ENCODE measurements around the gene DBI. TPM values are rescaled to one million over a fixed set of nuclear protein-coding genes. Genes with fewer than 3 reads are reported as not detected.
"Not testable (repeated sequence)": the region's sequence is repeated elsewhere in the genome, so short reads cannot be mapped to it uniquely, and the experiment has no call there.

DBI gene
- total RNA-seq, 2 experiments from 2014 or later = 162 to 182 TPM

- H3K27me3 Mint-ChIP-seq, H3K9me3 Mint-ChIP-seq, H3K27ac Mint-ChIP-seq, H3K4me1 Mint-ChIP-seq, H3K4me3 Mint-ChIP-seq, DNase-seq: not testable (repeated sequence)
- peaks cover 35% of the 10 kb centered on the region for H3K36me3 Mint-ChIP-seq
Measured at GRCh38 chr2:119376406-119376805, 9.6 kb downstream of the DBI start.

GRCh38 chr2:119376810-119377209, 10.0 kb downstream of the DBI start:
- Mint-ChIP-seq H3K36me3 (peaks cover 31% of the 10 kb centered on the region), H3K27ac (no peak overlapping the region), H3K4me3 (no peak overlapping the region), H3K27me3 (no peaks in the 10 kb centered on the region), H3K9me3 (peaks cover 9% of the 10 kb centered on the region), H3K4me1 (no peaks in the 10 kb centered on the region)
- DNase-seq = no peak

GRCh38 chr2:119377294-119377992, 10.7 kb downstream of the DBI start:
- Mint-ChIP-seq H3K9me3 (peaks cover 7% of the 10 kb centered on the region), H3K4me1 (no peaks in the 10 kb centered on the region), H3K4me3 (no peak overlapping the region), H3K36me3 (peaks cover 24% of the 10 kb centered on the region), H3K27me3 (no peaks in the 10 kb centered on the region), H3K27ac (no peak overlapping the region)
- DNase-seq = no peak

DNA sequence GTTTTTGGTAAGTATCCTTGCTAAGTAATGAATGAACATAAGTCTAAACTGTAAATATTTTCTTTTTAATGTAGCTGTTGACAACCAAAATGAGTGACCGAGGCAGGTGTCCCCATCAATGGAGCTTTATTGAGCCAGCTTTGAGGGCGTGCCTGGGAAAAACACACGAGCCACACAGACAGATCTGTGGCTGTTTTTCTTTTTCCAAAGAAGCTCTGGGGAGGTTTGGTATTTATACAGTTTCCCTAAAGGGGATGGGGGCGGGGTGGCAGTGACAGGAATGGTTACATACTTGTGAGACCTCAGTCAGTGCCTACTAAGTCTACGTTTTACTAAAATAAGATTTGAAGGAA, 11.2 kb downstream of the DBI start:
- Mint-ChIP-seq H3K27me3 (no peaks in the 10 kb centered on the region), H3K4me1 (no peaks in the 10 kb centered on the region)

GRCh38 chr2:119378566-119378965, 11.8 kb downstream of the DBI start:
- DNase-seq = no peak
- no peaks in the 10 kb centered on the region for H3K27me3 Mint-ChIP-seq
- H3K9me3 Mint-ChIP-seq = peaks cover 5% of the 10 kb centered on the region
- no peak overlapping the region for H3K27ac Mint-ChIP-seq
- no peaks in the 10 kb centered on the region for H3K4me1 Mint-ChIP-seq
- peaks cover 13% of the 10 kb centered on the region for H3K36me3 Mint-ChIP-seq
- H3K4me3 Mint-ChIP-seq = no peak overlapping the region

More for the DNA sequence above, 11.2 kb downstream of the DBI start:
- H3K36me3 Mint-ChIP-seq = peaks cover 19% of the 10 kb centered on the region
- DNase-seq = no peak
- H3K27ac Mint-ChIP-seq = no peak overlapping the region
- H3K9me3 Mint-ChIP-seq = peaks cover 6% of the 10 kb centered on the region
- no peak overlapping the region for H3K4me3 Mint-ChIP-seq

- Mint-ChIP-seq H3K4me1 (peaks cover 6% of the 10 kb centered on the region), H3K27ac (no peak overlapping the region), H3K27me3 (no peaks in the 10 kb centered on the region), H3K9me3 (no peaks in the 10 kb centered on the region), H3K4me3 (no peak overlapping the region), H3K36me3 (no peaks in the 10 kb centered on the region)
- DNase-seq = no peak
Measured at GRCh38 chr2:119383410-119384140, 16.8 kb downstream of the DBI start.

- peaks cover 3% of the 10 kb centered on the region for H3K27me3 Mint-ChIP-seq
- DNase-seq = no peak
- no peaks in the 10 kb centered on the region for H3K36me3 Mint-ChIP-seq
- H3K9me3 Mint-ChIP-seq = no peaks in the 10 kb centered on the region
- H3K27ac Mint-ChIP-seq = no peak overlapping the region
- peaks cover 6% of the 10 kb centered on the region for H3K4me1 Mint-ChIP-seq
- no peak overlapping the region for H3K4me3 Mint-ChIP-seq
Measured at GRCh38 chr2:119384971-119385370, 18.2 kb downstream of the DBI start.

- H3K9me3 Mint-ChIP-seq = no peaks in the 10 kb centered on the region
- H3K4me3 Mint-ChIP-seq = no peak overlapping the region
- H3K27me3 Mint-ChIP-seq = peaks cover 3% of the 10 kb centered on the region
- no peaks in the 10 kb centered on the region for H3K36me3 Mint-ChIP-seq
- H3K4me1 Mint-ChIP-seq = peaks cover 6% of the 10 kb centered on the region
- H3K27ac Mint-ChIP-seq = no peak overlapping the region
- DNase-seq = no peak
Measured at GRCh38 chr2:119385466-119385865, 18.7 kb downstream of the DBI start.

DNA sequence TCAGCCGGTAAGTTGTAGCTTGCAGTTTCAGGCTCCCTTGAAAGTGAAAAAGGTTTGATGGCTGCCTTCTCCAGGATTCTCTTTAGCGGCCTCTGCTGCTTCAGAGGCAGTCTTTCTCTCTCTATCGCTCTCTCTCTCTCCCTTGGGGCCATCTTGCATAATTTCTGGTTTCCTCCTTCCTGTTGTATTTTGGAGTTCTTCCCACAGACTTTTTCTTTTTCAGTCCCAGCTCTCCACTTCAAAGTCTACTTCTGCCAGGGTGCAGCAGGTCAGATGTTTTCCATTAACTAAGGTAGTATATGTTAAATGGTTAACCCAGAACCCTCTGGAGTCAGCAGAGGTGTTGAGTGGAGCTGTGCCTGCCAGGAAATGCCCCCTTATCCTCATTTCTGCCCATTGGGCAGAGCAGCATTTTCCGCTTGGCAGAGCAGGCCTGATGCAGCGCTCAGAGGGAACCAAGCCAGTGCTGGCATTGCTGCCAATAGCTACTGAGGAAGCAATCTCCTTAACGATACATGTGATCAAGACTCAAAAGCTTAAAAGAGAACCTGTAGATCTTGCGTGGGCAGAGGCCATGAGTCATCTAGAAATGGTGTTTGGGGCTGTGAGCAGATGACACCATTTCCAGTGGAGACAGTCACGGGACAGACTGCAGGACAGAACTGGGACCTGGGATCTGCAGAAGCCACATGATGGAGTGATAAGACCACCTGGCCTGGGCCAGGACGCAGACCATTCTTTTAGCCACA, 20.8 kb downstream of the DBI start:
- Mint-ChIP-seq H3K27ac (no peak overlapping the region), H3K4me3 (no peak overlapping the region)
- peak; percentile 33 for DNase-seq

GRCh38 chr2:119389615-119390306, 23.0 kb downstream of the DBI start:
- no peak overlapping the region for H3K27ac Mint-ChIP-seq
- peaks cover 6% of the 10 kb centered on the region for H3K4me1 Mint-ChIP-seq
- no peak for DNase-seq
- no peak overlapping the region for H3K4me3 Mint-ChIP-seq
- no peaks in the 10 kb centered on the region for H3K36me3 Mint-ChIP-seq
- H3K9me3 Mint-ChIP-seq = no peaks in the 10 kb centered on the region
- H3K27me3 Mint-ChIP-seq = peaks cover 3% of the 10 kb centered on the region

More for the DNA sequence above, 20.8 kb downstream of the DBI start:
- Mint-ChIP-seq H3K36me3 (no peaks in the 10 kb centered on the region), H3K9me3 (no peaks in the 10 kb centered on the region), H3K4me1 (peaks cover 6% of the 10 kb centered on the region), H3K27me3 (peaks cover 3% of the 10 kb centered on the region)

DNA sequence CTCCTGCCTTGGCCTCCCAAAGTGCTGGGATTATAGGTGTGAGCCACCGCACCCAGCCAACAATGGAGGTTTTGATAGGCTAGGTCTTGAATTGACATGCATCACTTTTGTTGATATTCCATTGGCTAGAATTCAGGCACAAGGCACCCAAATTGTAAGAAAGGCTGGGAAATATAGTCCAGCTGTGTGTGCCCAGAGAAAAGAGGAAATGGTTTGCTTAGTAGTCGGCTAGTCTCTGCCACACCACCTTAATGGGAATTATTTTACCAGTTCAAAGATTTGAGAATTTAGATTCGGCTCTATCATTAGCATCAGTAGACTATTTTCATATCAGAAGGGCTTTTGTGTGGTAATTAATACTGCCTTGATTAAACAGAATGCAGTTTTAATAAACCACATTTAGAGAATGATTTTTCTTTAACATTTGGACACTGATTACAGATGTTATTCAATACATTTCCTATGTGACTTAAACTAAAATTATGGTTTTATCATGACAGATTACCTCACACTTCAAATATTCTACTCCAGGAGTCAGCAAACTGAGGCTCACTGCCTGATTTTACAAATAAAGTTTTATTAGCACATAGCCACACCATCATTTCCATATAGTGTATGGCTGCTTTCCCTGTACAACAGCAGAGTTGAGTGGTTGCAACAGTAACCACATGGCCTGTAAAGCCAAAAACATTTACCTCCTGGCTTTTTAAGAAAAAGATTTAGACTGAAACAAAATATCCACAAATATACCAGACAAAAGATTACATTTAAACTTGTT, 27.4 kb downstream of the DBI start:
- Mint-ChIP-seq H3K4me1 (no peaks in the 10 kb centered on the region), H3K27me3 (peaks cover 2% of the 10 kb centered on the region), H3K27ac (no peak overlapping the region), H3K4me3 (no peak overlapping the region), H3K36me3 (no peaks in the 10 kb centered on the region), H3K9me3 (no peaks in the 10 kb centered on the region)
- DNase-seq = no peak

GRCh38 chr2:119397196-119397595, 30.4 kb downstream of the DBI start:
- Mint-ChIP-seq H3K27me3 (no peaks in the 10 kb centered on the region), H3K36me3 (no peaks in the 10 kb centered on the region)

DNA sequence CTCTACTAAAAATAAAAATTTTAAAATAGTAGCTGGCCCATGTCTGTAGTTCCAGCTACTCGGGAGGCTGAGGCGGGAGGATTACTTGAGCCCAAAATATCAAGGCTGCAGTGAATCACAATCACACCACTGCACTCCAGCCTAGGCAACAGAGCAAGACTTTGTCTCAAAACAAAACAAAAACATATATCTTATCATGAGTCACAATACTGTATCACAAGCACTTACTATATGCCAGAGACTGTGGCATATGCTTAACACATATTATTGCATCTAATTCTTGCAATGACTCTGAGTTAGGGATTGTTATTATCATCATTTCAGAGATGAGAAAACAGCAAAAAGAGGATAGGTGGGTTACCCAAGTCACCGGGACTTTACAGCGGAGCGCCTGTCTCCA, 35.3 kb downstream of the DBI start:
- Mint-ChIP-seq H3K9me3 (no peaks in the 10 kb centered on the region), H3K27me3 (no peaks in the 10 kb centered on the region), H3K4me1 (no peaks in the 10 kb centered on the region), H3K27ac (no peak overlapping the region), H3K4me3 (no peak overlapping the region), H3K36me3 (no peaks in the 10 kb centered on the region)
- no peak for DNase-seq

More at GRCh38 chr2:119397196-119397595, 30.4 kb downstream of the DBI start:
- H3K9me3 Mint-ChIP-seq = no peaks in the 10 kb centered on the region
- H3K4me1 Mint-ChIP-seq = no peaks in the 10 kb centered on the region
- no peak overlapping the region for H3K4me3 Mint-ChIP-seq
- DNase-seq = no peak
- H3K27ac Mint-ChIP-seq = no peak overlapping the region

Data from activated naive CD8-positive, alpha-beta T cell treated with anti-CD3 and anti-CD28 coated beads for 36 hours (primary cell).